GM19035 (cell line): ENCODE measurements around the gene SF3B6.

ENCODE experiments used
- ATAC-seq: cut with Tn5 transposase; IDR thresholded peaks from one replicate; pipeline ENCODE4 v1.9.1; 2021; ENCODE audit not compliant: unreplicated experiment

The SF3B6 gene

DNA sequence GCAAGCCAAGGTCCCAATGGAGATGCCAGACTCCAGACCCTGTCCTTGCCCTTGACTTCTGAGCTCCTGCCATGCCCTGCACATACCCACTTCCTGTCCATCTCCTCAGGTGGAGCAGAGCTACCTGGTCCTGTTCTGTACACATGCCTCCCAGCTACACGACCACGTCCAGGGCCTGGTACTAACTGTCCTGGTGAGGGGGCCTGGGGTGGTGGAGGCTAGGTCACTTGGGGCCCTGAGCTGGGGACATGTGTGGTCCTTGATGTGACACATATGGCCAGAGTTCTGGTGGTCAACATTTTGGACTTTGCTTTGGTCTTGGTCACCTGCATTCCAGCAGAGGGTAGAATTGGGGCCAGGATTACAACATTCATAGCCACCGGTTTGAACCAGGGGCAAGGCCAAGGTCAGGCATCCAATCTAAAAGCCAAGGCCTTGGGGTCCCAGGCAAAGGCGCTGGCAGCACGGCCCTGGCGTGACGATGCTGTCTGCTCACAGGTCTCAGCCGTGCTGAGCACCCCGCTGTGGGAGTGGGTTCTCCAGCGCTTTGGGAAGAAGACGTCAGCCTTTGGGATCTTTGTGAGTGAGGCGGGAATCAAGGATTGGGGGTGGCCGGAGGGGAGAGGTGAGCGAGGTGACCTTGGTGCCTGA lies 53.7 kb downstream of the SF3B6 start:
- no peak for ATAC-seq

DNA sequence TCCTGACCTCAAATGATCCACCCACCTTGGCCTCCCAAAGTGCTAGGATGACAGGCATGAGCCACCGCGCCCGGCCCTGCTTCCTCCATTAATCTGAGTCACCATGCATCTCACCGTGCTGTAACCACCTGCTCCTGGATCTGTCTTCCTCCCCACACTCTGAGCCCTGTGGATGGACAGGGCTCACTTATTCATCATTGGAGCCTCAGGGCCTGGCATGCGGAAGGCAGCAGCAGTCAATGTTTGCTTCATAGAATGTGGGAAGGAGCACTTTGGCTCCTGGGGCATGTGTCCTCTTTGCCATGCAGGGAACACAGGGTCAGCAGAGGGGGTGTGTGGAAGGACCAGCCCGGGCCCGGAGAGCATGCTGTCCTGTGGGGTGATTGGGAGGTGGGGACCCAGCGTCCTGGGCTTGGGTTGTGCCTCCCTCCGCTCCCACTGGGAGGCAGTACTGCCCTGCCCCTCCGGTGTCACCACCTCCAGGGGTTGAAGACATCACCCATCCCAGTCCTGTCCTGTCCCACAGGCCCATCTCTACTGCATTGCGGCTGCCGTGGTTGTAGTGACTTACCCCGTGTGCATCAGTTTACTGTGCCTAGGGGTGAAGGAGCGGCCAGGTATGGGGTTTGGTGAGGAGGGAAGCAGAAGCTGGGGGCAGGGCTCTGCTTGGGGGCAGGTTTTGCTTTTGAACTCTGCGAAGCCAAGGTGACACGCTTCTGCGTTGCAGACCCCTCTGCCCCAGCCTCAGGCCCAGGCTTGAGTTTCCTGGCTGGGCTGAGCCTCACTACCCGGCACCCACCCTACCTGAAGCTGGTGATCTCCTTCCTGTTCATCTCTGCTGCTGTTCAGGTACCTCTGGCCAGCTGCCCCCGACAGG lies 54.8 kb downstream of the SF3B6 start:
- no peak for ATAC-seq

DNA sequence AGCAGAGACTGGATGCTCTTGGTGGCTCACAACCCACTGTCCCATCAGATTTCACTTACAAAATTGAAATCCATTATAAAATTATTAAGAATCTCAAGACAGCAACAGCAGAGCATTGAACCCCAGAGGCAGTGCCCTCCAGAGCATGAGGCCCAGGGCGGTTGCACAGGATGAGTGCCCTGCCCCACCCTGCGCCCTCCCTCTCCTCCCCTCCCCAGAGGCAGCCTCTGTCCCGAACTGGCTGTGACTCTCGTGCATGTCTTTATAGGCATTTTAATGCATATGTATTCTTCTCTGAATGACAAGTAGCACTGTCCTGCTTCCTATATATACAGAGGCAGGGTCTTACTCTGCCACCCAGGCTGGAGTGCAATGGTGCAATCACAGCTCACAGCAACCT lies 55.9 kb downstream of the SF3B6 start:
- no peak for ATAC-seq

DNA sequence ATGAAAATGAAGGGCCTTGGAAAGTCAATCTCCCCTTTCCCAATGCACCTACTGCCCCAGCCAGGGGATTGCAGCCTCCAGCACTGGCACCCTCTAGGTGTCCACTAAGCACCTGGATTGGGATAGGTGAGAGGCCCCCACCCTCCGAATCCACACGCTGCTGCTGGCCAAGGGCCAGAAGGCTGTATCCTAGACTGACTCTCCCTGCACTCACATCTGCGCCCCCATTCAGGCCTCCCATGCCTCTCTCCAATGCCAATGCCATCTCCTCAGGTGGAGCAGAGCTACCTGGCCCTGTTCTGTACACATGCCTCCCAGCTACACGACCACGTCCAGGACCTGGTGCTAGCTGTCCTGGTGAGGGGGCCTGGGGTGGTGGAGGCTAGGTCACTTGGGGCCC lies 56.4 kb downstream of the SF3B6 start:
- ATAC-seq = no peak

DNA sequence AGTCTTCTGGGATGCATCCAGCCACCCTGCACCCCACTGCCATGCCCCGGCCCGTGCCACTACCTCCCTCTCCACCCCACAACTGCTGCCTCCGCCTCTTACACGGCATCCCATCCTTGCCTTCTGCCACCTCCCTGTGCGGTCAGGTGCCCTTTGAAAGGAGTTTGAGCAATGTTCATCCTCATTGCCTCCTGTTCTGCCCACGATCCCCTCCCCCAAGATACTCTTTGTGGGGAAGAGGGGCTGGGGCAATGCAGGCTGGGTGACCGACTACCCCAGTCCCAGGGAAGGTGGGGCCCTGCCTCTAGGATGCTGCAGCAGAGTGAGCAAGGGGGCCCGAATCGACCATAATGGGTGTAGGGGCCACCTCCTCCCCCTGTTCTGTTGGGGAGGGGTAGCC lies 57.9 kb downstream of the SF3B6 start:
- no peak for ATAC-seq

DNA sequence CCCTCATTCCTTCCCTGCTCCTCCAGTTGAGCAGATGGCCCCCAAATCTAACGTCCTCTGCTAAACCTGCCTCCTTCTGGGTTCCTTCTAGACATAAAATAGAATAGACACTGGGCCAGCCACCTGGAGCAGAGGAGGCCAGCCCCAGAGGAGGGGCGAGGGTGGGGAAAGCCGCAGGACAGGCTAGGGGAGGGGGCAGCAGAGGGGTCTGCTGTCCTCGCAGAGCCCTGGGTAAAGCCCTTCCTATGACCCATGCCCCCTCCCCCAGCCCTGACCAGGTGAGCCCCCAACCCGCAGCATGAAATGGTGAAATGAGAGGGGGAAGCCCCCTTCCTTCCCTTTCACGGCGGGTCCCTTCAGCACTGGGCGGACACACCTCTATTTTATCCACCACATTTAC lies 58.4 kb downstream of the SF3B6 start:
- no peak for ATAC-seq
